ENCODE data around the gene SERINC2. TPM values are rescaled to one million over a fixed set of nuclear protein-coding genes. Genes with fewer than 3 reads are reported as not detected.

SERINC2 gene
- total RNA-seq, 1 experiment from 2014 or later = 14.1 TPM

- no peaks in the 10 kb centered on the region for H4K20me1 ChIP-seq (ENCODE audit: control insufficient read depth, insufficient read depth, insufficient read length)
- no peak overlapping the region for H3K56ac ChIP-seq (ENCODE audit: insufficient read length, low read depth, low read length)
- no peaks in the 10 kb centered on the region for H3K23me2 ChIP-seq (ENCODE audit: insufficient read length, low read depth, low read length, poor library complexity, severe bottlenecking)
- no peak overlapping the region for H3K14ac ChIP-seq (ENCODE audit: insufficient read depth, low read length)
- H2BK5ac ChIP-seq (ENCODE audit: insufficient read length, low read length) = no peak overlapping the region
- H4K5ac ChIP-seq (ENCODE audit: insufficient read length, low read depth, low read length) = no peak overlapping the region
- H3K79me2 ChIP-seq (ENCODE audit: insufficient read depth, low read length) = no peaks in the 10 kb centered on the region
- H3K23ac ChIP-seq (ENCODE audit: insufficient read length, low read depth, low read length) = no peak overlapping the region
- no peaks in the 10 kb centered on the region for H3K27me3 ChIP-seq (ENCODE audit: insufficient read depth, low read length)
- H2AK5ac ChIP-seq (ENCODE audit: insufficient read length, low read length) = no peak overlapping the region
- H2BK12ac ChIP-seq (ENCODE audit: insufficient read length, low read depth, low read length) = no peak overlapping the region
- no CpG with 5 or more reads among the region's 1 CpG for WGBS (ENCODE audit: extremely low coverage, insufficient read length, low lambda C conversion rate)
- H3K4me1 ChIP-seq (ENCODE audit: insufficient read depth, low read length) = no peaks in the 10 kb centered on the region
- Mint-ChIP-seq H3K9me3 (peaks cover 5 to 7% of the 10 kb centered on the region in 2 experiments; a peak in 3 of 5 replicates), H3K27ac (no peak overlapping the region), H3K36me3 (ENCODE audit: insufficient read depth in 1 of 3, low read depth in 3 of 3) (no peaks in the 10 kb centered on the region; a peak in 1 of 7 replicates), H3K27me3 (ENCODE audit: low read depth) (peaks cover 12% of the 10 kb centered on the region), H3K4me1 (no peaks in the 10 kb centered on the region; a peak in 1 of 4 replicates), H3K4me3 (no peak overlapping the region)
- H3K9ac ChIP-seq (ENCODE audit: extremely low read depth, insufficient read length, low read length) = no peak overlapping the region
- DNase-seq = no peak
- H3K4ac ChIP-seq (ENCODE audit: low read depth, low read length) = no peak overlapping the region
- TF ChIP-seq, protein P1, sequence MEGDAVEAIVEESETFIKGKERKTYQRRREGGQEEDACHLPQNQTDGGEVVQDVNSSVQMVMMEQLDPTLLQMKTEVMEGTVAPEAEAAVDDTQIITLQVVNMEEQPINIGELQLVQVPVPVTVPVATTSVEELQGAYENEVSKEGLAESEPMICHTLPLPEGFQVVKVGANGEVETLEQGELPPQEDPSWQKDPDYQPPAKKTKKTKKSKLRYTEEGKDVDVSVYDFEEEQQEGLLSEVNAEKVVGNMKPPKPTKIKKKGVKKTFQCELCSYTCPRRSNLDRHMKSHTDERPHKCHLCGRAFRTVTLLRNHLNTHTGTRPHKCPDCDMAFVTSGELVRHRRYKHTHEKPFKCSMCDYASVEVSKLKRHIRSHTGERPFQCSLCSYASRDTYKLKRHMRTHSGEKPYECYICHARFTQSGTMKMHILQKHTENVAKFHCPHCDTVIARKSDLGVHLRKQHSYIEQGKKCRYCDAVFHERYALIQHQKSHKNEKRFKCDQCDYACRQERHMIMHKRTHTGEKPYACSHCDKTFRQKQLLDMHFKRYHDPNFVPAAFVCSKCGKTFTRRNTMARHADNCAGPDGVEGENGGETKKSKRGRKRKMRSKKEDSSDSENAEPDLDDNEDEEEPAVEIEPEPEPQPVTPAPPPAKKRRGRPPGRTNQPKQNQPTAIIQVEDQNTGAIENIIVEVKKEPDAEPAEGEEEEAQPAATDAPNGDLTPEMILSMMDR (conservative IDR thresholded peaks at IDR 0.05) = no peak
- H3K18ac ChIP-seq (ENCODE audit: insufficient read length, low read depth, low read length) = no peak overlapping the region
- no peak overlapping the region for H2BK20ac ChIP-seq (ENCODE audit: low read depth, low read length, poor library complexity, severe bottlenecking)
- H3K4me2 ChIP-seq (ENCODE audit: insufficient read depth, insufficient read length, low read length) = no peak overlapping the region
- H3K27ac ChIP-seq (ENCODE audit: insufficient read length, low read depth, low read length) = no peak overlapping the region
- no peaks in the 10 kb centered on the region for H3K79me1 ChIP-seq (ENCODE audit: insufficient read depth, low read depth, low read length, poor library complexity, severe bottlenecking)
- H3K9me3 ChIP-seq (ENCODE audit: control insufficient read depth, low read depth, low read length) = no peaks in the 10 kb centered on the region
- H4K91ac ChIP-seq (ENCODE audit: insufficient read length, low read depth, low read length) = no peak overlapping the region
- H3T11ph ChIP-seq (ENCODE audit: low read length) = no peak overlapping the region
- H2BK15ac ChIP-seq (ENCODE audit: low read depth, low read length) = no peak overlapping the region
- no peak overlapping the region for H4K8ac ChIP-seq (replicated peaks; ENCODE audit: insufficient read length, low read depth, low read length)
- no peak overlapping the region for H2AFZ ChIP-seq (ENCODE audit: low read length)
- no peak overlapping the region for H2BK120ac ChIP-seq (ENCODE audit: low read depth, low read length, poor library complexity, severe bottlenecking)
Observed at GRCh38 chr1:31443673-31444072, 30.7 kb downstream of the SERINC2 start.
